ENCODE results near the gene NRP2.

GRCh38 chr2:205772983-205773382 lies 90.7 kb downstream of the NRP2 start:
- TF ChIP-seq, protein P1, sequence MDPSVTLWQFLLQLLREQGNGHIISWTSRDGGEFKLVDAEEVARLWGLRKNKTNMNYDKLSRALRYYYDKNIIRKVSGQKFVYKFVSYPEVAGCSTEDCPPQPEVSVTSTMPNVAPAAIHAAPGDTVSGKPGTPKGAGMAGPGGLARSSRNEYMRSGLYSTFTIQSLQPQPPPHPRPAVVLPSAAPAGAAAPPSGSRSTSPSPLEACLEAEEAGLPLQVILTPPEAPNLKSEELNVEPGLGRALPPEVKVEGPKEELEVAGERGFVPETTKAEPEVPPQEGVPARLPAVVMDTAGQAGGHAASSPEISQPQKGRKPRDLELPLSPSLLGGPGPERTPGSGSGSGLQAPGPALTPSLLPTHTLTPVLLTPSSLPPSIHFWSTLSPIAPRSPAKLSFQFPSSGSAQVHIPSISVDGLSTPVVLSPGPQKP (IDR thresholded peaks at IDR 0.05; ENCODE audit: low read depth, low read length), result no peak
- TF ChIP-seq ZNF302 (CRISPR knock-in tag; IDR thresholded peaks at IDR 0.05) (no peak), HOXA7 (CRISPR knock-in tag; IDR thresholded peaks at IDR 0.05) (no peak), KDM5A (IDR thresholded peaks at IDR 0.05) (no peak), REST (IDR thresholded peaks at IDR 0.05) (no peak)
- TF ChIP-seq, protein P2, sequence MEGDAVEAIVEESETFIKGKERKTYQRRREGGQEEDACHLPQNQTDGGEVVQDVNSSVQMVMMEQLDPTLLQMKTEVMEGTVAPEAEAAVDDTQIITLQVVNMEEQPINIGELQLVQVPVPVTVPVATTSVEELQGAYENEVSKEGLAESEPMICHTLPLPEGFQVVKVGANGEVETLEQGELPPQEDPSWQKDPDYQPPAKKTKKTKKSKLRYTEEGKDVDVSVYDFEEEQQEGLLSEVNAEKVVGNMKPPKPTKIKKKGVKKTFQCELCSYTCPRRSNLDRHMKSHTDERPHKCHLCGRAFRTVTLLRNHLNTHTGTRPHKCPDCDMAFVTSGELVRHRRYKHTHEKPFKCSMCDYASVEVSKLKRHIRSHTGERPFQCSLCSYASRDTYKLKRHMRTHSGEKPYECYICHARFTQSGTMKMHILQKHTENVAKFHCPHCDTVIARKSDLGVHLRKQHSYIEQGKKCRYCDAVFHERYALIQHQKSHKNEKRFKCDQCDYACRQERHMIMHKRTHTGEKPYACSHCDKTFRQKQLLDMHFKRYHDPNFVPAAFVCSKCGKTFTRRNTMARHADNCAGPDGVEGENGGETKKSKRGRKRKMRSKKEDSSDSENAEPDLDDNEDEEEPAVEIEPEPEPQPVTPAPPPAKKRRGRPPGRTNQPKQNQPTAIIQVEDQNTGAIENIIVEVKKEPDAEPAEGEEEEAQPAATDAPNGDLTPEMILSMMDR (IDR thresholded peaks at IDR 0.05), result no peak

All from A549 (cell line).